Loucy (cell line): ENCODE data around the gene NRXN3.

Experiments used
- EZH2phosphoT487 ChIP-seq: fragments of 200-600 bp; IDR thresholded peaks from 2 replicates; pipeline ENCODE4 v1.6.1; 2018; ENCODE audit warnings: antibody characterized with exemption, mild to moderate bottlenecking, moderate library complexity, borderline replicate concordance
- TF ChIP-seq, protein P1 (sequence below): fragments of 200-600 bp; sonication (generic); conservative IDR thresholded peaks from 2 replicates; pipeline ENCODE4 v1.5.1; 2014; ENCODE audit warnings: mild to moderate bottlenecking, antibody characterized with exemption, low read length

- TF ChIP-seq, protein P1, sequence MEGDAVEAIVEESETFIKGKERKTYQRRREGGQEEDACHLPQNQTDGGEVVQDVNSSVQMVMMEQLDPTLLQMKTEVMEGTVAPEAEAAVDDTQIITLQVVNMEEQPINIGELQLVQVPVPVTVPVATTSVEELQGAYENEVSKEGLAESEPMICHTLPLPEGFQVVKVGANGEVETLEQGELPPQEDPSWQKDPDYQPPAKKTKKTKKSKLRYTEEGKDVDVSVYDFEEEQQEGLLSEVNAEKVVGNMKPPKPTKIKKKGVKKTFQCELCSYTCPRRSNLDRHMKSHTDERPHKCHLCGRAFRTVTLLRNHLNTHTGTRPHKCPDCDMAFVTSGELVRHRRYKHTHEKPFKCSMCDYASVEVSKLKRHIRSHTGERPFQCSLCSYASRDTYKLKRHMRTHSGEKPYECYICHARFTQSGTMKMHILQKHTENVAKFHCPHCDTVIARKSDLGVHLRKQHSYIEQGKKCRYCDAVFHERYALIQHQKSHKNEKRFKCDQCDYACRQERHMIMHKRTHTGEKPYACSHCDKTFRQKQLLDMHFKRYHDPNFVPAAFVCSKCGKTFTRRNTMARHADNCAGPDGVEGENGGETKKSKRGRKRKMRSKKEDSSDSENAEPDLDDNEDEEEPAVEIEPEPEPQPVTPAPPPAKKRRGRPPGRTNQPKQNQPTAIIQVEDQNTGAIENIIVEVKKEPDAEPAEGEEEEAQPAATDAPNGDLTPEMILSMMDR: no peak
- no peak for TF ChIP-seq EZH2phosphoT487
Observed at GRCh38 chr14:79639613-79640012, 1469.4 kb downstream of the NRXN3 start.
